B cell (primary cell): ENCODE data around the gene DNAJC1.

Source experiments
- EZH2 ChIP-seq: IDR thresholded peaks from 2 replicates; pipeline ENCODE4 v1.6.1; 2012; ENCODE audit warnings: borderline replicate concordance, low read depth, mild to moderate bottlenecking, moderate library complexity, low read length; ENCODE audit not compliant: insufficient read depth, poor library complexity, severe bottlenecking
- TF ChIP-seq, protein P1 (sequence below): fragments of 200-600 bp; IDR thresholded peaks from one replicate; pipeline ENCODE4 v1.8.0; 2022; ENCODE audit warnings: antibody characterized with exemption, mild to moderate bottlenecking

DNA sequence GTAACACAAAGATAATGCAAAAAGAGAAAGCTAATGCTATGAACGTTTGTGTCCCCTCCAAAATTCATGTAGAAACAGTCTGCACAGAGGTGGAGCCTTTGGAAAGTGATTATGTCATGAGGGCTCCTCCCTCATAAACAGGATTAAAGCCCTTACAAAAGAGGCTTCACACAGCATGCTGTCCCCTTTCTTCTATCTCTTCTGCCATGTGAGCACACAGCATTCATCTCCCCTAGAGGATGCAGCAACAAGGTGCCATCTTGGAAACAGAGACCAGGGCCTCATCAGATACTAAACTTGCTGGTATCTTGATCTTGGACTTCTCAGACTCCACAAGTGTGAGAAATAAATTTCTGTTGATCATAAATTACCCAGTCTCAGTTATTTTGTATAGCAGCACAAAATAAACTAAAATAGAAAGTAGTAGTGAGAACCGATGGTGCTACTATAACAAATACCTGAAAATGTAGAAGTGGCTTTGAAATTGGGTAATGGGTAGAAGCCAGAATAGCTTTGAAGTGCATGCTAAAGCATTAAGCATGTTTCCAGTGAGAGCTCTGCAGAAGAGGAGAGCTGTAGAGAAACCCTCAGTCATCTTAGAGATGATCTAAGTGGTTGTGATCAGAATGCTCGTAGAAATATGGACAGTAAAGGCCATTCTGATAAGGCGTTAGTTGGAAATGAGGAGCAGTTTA, 108.7 kb downstream of the DNAJC1 start:
- TF ChIP-seq, protein P1, sequence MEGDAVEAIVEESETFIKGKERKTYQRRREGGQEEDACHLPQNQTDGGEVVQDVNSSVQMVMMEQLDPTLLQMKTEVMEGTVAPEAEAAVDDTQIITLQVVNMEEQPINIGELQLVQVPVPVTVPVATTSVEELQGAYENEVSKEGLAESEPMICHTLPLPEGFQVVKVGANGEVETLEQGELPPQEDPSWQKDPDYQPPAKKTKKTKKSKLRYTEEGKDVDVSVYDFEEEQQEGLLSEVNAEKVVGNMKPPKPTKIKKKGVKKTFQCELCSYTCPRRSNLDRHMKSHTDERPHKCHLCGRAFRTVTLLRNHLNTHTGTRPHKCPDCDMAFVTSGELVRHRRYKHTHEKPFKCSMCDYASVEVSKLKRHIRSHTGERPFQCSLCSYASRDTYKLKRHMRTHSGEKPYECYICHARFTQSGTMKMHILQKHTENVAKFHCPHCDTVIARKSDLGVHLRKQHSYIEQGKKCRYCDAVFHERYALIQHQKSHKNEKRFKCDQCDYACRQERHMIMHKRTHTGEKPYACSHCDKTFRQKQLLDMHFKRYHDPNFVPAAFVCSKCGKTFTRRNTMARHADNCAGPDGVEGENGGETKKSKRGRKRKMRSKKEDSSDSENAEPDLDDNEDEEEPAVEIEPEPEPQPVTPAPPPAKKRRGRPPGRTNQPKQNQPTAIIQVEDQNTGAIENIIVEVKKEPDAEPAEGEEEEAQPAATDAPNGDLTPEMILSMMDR = no peak
- TF ChIP-seq EZH2 = no peak
